ENCODE results near the gene GGTLC2. TPM values are rescaled to one million over a fixed set of nuclear protein-coding genes. Genes with fewer than 3 reads are reported as not detected.

Gene GGTLC2
- total RNA-seq, 1 donor from 2014 or later: not detected

GRCh38 chr22:22657712-22658111 is 13.3 kb downstream of the GGTLC2 start:
- no peaks in the 10 kb centered on the region for H3K27me3 Mint-ChIP-seq (ENCODE audit: unreplicated experiment)
- TF ChIP-seq CTCF (IDR thresholded peaks at IDR 0.05; ENCODE audit: unreplicated experiment): no peak
- H3K4me1 Mint-ChIP-seq (ENCODE audit: unreplicated experiment): peaks cover under 1% of the 10 kb centered on the region
- no peaks in the 10 kb centered on the region for H3K9me3 Mint-ChIP-seq (ENCODE audit: unreplicated experiment)
- no peaks in the 10 kb centered on the region for H3K36me3 Mint-ChIP-seq (ENCODE audit: low read depth, unreplicated experiment)
- no peak for DNase-seq (ENCODE audit: low spot score)
- no peak overlapping the region for H3K27ac Mint-ChIP-seq (ENCODE audit: unreplicated experiment)
- H3K4me3 Mint-ChIP-seq (ENCODE audit: unreplicated experiment): no peak overlapping the region

GRCh38 chr22:22661275-22661674 is 16.9 kb downstream of the GGTLC2 start:
- Mint-ChIP-seq H3K4me3 (ENCODE audit: unreplicated experiment) (no peak overlapping the region), H3K9me3 (ENCODE audit: unreplicated experiment) (no peaks in the 10 kb centered on the region), H3K27ac (ENCODE audit: unreplicated experiment) (no peak overlapping the region), H3K4me1 (ENCODE audit: unreplicated experiment) (no peaks in the 10 kb centered on the region), H3K27me3 (ENCODE audit: unreplicated experiment) (no peaks in the 10 kb centered on the region), H3K36me3 (ENCODE audit: low read depth, unreplicated experiment) (no peaks in the 10 kb centered on the region)
- DNase-seq (ENCODE audit: low spot score): no peak
- no peak for TF ChIP-seq CTCF (IDR thresholded peaks at IDR 0.05; ENCODE audit: unreplicated experiment)

GRCh38 chr22:22662095-22662494 is 17.7 kb downstream of the GGTLC2 start:
- no peak for TF ChIP-seq CTCF (IDR thresholded peaks at IDR 0.05; ENCODE audit: unreplicated experiment)
- H3K36me3 Mint-ChIP-seq (ENCODE audit: low read depth, unreplicated experiment): no peaks in the 10 kb centered on the region
- no peaks in the 10 kb centered on the region for H3K27me3 Mint-ChIP-seq (ENCODE audit: unreplicated experiment)
- H3K9me3 Mint-ChIP-seq (ENCODE audit: unreplicated experiment): no peaks in the 10 kb centered on the region
- no peak overlapping the region for H3K27ac Mint-ChIP-seq (ENCODE audit: unreplicated experiment)
- no peaks in the 10 kb centered on the region for H3K4me1 Mint-ChIP-seq (ENCODE audit: unreplicated experiment)
- no peak for DNase-seq (ENCODE audit: low spot score)
- no peak overlapping the region for H3K4me3 Mint-ChIP-seq (ENCODE audit: unreplicated experiment)

GRCh38 chr22:22663861-22664800 is 19.7 kb downstream of the GGTLC2 start:
- DNase-seq (ENCODE audit: low spot score): no peak
- no peaks in the 10 kb centered on the region for H3K36me3 Mint-ChIP-seq (ENCODE audit: low read depth, unreplicated experiment)
- TF ChIP-seq CTCF (IDR thresholded peaks at IDR 0.05; ENCODE audit: unreplicated experiment): no peak
- no peaks in the 10 kb centered on the region for H3K9me3 Mint-ChIP-seq (ENCODE audit: unreplicated experiment)
- H3K4me3 Mint-ChIP-seq (ENCODE audit: unreplicated experiment): no peak overlapping the region
- no peak overlapping the region for H3K27ac Mint-ChIP-seq (ENCODE audit: unreplicated experiment)
- no peaks in the 10 kb centered on the region for H3K4me1 Mint-ChIP-seq (ENCODE audit: unreplicated experiment)
- H3K27me3 Mint-ChIP-seq (ENCODE audit: unreplicated experiment): no peaks in the 10 kb centered on the region
